HG02943 (cell line): Measurements from ENCODE around the gene SLC9A2.

Source experiments
- ATAC-seq: cut with Tn5 transposase; IDR thresholded peaks from one replicate; pipeline ENCODE4 v1.9.1; 2021; ENCODE audit warnings: mild to moderate bottlenecking, low read depth, moderate library complexity; ENCODE audit not compliant: unreplicated experiment

Gene SLC9A2

DNA sequence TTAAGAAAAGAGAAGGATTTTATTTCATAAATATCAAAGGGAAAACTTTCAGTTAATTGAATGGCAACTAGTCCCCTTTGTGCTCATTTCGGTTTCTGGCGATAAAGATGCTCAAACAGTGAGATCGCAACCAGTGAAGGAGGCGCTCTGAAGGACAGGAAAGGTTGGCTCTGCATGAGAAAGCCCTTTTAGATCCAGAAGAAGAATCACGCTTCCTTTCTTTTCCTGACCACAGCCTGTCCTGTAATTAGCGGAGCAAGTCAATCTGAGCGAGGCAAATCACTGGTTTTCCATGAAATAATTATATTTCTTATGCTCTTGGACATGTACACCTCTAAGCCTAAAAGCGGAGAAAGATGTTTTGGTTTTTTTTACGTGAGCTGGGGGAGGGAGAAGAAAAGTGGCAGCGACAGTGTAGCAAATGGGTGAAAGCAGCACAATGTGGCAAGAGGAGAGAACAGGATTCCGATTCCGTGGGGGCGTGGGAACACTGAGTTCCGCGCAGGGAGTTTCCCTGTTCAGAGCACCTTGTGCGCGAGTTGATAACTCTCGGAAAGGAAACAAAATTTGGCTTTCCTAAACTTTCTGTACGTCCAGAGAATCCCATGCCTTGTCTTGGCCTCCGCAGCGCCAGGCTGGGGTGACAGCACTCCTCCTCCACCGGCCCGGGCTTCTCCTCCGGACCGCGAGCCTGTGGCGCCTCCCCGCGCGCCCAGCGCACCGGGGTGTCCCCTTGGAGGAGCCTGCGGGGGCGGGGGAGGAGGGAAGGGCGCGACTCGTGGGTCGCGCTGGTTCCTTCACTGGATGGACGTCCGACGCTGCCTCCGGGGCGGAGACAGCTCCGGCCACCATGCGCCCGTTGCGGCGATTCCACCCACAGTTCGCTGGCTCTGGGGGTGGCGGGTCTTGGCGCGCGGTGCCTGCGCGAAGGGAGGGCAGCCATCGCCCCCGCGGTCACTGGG, 620 bp upstream of the SLC9A2 start:
- no peak for ATAC-seq

DNA sequence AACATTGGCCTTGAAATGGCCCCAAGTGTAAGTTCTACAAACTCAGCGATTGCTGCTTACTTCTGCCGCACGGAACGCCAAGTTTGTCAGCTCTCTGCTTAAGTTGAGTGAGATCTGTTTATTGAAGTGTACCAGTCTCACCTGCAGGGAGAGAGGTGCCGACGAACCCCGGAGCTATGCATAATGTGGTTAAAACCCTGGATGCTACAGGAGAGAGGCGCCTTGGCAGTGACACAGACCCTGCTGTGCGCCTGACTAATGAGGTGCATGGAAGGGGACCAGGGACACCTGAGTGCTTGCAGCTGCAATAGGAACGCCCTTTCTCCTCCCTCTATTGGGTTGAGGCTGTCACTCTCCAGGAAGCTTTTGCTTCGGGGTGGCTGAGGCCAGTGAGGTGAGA, 979 bp downstream of the SLC9A2 start:
- no peak for ATAC-seq

DNA sequence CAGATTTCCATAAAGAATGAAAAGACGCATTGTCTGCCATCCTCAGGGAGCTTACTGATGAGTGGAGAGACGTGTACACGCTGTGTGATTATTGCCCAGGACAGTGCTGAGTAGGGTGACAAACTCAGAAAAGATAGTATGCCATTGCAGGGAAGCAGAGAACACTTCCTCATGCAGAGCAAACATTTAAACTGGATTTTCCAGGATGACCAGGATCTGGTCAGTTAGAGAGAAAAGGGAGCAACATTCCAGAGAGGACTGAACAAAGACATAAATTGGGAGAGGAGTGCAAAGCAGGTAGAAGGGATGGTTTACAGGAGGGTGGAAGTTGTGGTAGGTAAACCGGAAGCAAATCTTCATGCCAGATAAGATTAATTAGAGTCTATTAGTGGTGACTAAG, 2.3 kb downstream of the SLC9A2 start:
- ATAC-seq: no peak

DNA sequence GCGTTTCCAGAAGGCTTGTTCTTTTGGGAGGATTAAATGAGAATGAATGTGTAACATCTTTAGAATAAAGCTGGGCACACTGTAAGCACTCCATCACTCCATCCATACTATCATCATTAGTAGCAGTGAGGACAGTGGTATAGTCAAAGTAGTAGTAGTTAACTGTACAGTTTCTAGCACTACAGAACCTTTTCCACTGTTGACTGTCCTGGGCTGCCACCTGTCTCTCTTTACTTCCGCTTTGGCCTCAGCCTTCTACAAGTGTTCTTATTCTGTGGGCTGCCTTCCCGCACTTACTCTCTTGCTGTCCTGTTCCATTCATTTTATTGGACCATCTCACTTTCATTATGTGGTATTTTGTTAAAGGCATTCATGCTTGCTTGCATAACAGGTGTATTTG, 3.3 kb downstream of the SLC9A2 start:
- ATAC-seq: no peak

DNA sequence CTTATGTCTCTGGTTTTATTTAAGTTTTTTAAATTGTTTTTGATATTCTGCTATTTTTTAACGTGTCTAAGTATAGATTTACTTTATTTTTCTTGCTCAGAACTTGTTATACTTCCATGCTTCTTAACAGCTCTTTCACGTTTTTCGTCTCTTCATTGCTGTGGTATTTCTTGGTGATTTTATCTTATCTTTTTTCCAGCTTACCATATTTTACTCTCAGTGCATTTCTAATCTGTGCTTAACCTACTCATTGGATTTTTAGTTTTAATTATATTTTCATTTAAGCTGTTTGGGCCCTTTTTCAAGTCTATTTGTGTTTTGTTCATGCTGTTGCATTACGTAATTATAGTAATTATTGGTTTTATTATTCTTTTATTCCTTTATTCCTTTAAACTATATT, 11.1 kb downstream of the SLC9A2 start:
- no peak for ATAC-seq

DNA sequence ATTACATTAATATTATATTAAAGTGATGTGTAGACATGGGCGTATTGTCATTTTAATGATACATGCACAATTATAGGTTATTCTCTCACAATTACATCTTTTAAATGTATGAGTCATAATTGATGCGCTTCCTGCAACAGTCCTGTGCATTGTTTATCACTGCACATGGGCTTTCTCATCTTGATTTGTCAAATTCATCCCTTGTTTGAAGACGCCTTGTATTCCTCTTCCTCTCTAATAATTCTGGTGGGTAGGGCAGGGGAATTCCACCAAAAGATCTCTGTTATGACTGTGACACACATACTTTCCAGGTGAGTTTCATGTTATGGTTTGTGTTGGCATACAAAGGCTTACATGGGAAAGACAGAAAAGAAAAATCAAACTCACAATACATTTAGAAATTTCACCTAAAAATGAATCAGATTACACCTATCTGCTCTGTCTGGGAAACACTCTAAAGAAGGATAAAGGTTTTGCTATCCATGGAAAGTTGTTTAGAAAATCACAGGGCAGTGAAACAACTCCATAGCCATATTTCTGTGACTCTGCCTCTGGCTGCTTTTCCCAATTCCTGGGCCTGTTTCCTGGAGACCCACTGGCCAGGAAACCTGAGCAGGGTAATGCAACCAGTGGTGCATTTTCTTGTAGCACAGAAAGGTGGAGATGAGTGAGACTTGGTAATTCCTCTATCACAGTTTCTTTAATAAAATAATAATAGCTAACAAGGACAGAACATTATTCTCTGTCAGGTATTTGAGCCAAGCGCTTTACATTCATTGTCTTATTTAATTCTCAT, 13.2 kb downstream of the SLC9A2 start:
- ATAC-seq: no peak

DNA sequence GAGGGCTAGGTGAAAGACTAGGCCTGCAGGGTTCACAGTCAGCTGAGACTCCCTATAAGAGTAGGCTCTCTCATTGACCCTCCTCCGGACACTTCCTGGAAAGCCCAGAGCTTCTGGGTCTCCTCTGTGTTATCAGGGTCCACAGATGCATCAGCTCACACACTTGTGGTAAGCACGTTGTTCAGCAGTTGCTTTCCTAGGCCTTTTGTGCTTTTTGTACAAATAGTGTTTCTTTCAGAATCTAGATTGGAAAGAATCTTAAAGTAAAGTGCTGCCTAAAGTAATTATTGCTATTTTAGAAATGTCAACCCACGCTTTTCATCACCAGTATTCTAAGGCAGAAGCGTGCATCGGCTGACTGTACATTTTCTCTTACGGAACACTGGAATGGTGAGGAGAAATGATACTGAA, 15.5 kb downstream of the SLC9A2 start:
- no peak for ATAC-seq

DNA sequence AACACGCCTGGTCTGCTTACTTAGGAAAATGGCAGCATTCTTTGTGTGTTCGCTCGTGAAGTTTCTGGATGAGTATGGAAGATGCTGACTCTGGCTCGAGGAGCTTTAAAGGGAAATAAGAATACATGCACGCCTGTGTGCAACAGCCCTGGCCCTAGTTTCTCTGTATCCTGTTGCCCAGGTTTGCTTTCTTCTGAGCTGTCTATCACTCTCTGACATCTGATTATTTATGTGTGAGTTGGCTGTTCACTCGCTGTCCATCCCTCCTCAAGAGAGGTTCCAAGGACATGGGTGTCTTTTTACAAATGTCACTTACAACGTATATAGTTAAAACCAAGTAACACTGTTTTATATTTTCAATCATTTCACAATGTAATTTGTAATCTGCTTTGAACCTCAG, 16.0 kb downstream of the SLC9A2 start:
- ATAC-seq: no peak

DNA sequence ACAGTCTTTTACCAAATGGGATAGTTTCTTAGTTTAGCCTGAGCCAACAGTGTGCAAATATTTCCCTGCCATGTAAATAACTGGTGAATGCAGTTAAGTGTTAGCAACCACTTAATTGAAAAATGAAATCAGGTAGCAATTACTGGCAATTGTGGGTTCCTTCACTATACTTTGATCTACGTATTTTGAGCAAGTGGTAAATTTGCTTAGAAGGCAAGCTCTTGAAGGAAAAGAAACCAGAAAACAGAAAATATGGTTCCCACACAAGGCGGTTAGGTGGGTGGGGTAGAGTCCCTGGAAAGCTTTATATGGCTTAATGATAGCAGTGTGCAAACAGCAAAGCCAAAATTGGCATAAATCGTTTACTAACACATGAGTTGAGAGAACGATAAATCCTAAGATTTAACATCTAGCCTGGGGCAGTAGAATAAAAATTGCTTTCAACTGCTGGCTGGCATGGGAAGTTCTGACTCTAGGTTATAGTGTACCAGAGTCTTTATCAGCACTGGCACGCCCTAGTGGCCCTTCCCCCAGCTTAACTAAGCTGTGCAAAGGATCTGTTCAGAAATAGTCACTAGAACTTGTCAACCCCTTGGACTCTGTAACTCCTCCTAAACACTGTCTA, 17.0 kb downstream of the SLC9A2 start:
- ATAC-seq: no peak

DNA sequence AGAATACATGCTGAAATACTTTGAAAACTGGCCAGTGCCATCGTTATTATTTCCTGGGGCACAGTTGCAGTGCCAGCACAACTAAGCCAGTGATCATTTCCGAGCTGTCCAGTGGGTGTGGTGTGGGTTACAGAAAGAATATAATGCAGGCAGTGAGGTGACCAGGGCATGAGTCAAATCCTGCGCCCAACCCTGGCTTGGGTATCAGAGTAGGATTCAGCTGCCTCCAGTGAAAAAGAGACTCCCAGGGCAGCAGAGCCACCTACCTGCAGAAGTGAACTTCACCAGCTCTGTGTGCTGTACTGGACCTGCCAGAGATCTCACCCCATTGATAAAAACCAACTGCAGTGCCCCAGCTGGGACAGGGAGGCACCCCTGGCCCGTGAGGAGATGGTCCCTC, 18.0 kb downstream of the SLC9A2 start:
- no peak for ATAC-seq

DNA sequence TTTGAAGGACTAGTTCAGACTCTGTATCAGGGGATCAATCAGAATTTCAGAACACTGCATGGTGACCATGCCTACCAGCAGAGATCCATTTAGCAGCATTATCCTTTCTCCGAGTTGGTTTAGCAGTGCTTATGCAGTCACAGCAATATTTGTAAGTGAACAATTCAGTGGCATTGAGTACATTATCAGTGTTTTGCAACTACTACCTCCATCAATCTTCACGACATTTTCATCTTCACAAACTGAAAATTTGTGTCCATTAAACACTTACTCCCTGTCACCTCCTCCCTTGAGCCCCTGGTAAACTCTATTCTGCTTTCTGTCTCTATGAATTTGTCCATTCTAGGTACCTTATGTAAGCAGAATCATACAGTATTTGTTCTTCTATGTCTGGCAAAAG, 20.1 kb downstream of the SLC9A2 start:
- no peak for ATAC-seq

DNA sequence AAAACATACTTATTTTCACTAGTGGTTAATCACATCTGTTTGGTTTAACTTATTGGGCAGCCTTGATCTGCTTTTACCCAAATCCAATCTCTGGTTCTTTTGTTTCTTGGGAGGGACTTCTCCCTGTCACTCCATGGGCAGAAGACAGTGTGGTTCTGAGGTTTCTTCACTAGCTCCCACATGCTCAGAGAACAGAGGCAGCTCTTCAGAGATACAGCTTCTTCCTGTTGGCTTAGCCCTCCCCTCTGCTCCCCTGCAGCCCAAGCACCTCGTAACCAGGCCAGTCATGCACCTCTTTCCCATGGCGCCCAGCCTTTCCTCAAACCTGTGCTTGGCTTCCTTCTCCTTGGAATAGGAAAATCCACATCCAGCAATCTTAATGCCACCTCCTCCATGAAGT, 32.8 kb downstream of the SLC9A2 start:
- no peak for ATAC-seq

DNA sequence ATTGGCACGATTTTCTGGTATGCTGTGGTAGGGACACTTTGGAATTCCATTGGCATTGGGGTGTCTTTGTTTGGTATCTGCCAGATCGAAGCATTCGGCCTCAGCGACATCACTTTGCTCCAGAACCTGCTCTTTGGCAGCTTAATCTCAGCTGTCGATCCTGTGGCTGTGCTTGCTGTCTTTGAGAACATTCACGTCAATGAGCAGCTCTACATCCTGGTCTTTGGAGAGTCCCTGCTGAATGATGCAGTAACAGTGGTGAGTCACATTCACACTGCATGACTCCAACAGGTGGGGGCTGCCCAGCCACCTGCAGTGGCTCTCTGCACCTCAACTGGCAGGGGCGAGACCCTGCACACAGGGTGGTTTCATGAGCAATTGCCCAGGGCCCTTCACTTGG, 38.4 kb downstream of the SLC9A2 start:
- no peak for ATAC-seq

DNA sequence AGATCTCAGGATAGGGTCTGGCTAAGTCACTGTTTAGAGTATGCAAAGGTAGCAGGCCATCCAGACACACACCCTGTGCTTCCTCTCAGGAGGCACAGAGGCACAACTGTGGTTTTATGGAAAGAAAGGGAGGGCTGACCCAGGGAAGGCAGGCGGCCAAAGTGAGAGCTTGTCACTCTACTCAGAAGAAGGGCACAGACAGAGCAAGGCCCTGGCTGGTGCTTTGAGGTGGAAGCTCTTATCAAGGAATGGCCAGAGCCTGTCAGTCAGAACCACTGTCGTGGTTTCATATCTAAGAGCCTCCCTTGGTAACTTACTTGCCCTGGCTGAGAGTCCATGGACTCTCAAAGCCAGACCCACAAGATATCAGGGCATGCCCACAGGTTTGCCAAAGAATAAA, 40.7 kb downstream of the SLC9A2 start:
- ATAC-seq: no peak

DNA sequence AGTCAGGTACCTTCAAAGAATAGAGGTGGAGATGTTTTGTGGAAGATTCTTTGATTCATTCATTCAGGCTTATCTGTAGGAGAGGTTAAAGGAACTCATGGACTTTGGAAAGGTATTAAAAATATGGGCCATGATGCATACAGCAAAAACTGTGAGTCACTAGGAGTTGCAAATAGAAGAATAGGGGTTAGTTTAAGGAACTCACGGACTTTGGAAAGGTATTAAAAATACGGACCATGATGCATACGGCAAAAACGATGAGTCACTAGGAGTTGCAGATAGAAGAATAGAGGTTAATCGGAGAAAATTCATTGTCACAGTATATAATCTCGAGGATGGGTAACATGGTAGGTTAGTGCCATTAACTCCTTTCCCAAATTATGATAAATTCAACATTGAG, 41.2 kb downstream of the SLC9A2 start:
- no peak for ATAC-seq

DNA sequence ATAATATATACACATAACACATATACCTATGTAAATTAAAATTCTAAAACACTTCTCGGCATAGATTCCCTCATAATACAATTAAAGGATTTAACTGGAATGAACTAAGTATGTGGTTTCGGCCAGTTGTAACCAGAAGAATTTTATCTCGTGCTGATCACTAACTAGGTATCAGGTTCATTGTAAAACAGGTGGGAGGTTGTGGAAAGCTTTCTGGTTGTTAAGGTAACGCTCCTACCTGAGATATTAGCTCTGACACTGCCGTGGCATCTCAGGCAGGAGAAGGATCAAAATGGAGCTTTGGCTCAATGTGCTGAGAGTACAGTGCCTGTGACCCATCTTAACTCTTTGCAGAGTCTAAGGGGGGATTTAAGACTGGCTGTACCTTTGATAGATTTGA, 42.5 kb downstream of the SLC9A2 start:
- ATAC-seq: no peak

DNA sequence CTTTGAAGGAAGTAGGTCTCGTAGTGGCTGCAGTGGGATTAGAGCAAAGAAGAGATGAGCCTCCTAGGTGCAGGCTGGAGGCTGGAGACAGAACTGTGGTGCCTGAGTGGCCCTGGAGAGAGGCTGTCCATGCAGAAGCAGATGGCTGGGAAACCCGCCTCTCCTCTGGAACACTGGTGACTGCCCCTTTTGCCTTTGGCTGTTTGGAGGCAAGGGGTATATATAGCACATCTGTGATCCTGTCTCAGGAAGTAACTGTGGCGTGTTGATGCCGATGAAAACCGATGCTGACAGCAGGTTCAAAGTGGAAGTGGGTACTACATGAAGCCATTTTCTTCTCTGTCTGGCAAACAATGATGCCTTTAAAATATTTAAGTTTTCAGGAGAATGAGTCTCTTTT, 43.5 kb downstream of the SLC9A2 start:
- no peak for ATAC-seq

DNA sequence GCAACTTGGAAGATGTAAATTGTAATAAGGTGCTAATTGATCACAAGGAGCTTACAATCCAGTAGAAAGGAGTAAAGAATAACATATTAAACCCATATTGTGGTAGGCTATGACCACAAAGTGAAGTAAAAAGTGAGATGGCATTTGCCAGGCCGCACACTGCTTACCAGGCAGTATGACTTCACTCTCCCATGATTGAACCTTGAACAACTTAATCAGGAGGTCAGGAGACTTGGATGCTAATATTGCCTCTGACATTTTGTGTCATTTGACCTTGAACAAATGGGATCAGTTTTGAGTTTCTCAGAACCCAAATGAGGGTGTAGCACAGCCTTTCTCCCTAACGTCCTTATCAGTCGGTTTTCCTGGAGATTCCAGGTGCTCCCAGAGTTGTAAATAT, 44.0 kb downstream of the SLC9A2 start:
- no peak for ATAC-seq

DNA sequence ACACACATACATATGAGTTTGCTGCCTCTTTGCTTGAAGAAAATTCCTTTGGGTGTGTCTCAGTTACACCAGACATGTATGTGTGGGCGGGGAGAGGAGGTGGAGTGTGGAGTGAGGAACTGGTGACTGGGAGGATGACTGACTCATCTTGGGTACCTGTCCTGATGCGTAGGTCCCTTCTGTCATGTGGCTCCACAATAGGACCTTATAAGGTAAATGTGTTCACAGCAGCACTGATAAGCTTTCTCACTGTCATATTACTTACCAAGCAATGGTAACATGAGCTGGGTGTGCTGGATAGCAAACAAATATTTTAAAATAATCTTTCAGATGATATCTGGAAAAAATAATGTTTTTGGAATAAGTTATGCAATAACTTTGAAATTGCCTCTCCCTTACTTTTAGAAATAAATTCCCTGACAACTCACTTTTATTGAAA, 45.1 kb downstream of the SLC9A2 start:
- no peak for ATAC-seq

DNA sequence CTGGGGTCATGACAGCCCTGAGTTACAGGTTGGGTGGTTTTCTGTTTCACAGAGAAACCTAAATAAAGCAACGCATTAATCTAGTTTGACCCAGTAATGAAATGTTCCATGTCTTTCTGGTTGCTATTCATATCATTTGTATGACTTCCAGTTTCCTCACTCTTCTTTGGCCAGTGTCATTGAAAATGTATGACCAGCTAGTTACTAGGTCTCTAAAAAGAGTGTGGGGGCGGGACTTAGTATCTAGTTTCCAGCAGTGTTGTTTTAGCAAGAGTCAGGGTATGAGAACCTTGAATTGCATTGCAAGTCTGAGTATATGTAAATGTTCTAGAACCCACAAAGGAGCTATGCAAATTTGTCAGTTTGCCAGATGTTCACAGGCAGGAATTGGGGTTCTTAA, 47.7 kb downstream of the SLC9A2 start:
- ATAC-seq: no peak

DNA sequence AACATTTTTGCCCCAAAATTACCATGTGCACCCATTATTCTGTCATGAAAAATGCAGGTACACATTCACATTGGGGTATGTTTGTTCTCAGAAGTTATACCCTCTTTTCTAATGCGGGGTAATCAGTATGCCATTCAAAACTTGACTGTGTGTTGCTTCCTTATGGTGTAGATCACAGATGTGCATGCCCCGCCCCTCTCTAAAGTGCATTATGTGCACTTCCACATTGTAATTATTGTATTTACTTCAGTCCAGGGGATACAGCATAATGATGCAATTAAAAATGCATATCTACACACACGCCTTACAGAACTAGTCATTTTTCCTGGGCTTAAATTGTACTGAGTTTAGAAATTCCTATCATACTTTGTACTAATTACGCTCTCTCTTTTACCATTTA, 48.8 kb downstream of the SLC9A2 start:
- no peak for ATAC-seq
